ENCODE measurements around the gene GRID1.

The GRID1 gene

DNA sequence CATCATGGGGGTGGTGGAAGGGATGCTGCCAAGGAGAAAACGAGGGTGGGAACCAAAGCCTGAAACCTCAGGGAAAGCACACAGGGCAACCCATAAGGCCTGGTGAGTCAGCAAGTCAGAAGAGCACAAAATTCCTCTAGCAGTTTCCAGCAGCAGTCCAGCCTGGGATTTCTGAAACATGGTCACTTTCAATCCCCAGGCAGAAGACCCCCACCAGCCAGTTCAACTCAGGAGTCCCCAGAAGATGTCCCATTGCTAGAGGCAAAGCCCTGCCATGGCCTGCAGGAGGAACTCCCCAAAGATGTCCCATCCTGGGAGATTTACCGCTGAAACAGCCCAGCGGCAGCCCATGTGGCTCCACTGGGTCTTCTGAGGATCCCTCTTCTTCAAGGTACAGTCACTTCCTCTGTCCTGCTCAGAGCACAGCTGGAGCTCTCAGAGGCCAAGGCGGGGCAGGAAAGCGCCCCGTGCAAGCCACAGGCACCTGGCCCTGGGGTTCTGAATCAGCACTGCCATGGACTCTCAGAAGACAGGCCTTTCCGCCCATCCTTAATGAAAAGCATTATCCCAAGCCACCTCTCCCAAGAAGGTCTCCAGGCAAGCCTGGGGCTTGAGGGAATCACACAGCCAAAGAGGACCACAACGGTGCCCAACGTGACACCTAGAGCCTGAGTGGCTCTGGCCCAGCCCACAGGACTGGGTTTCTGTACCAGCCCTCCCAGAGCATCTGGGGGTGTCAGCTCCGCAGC, 196.9 kb downstream of the GRID1 start:
- no peak for DNase-seq (ENCODE audit: low read depth, low spot score)

DNA sequence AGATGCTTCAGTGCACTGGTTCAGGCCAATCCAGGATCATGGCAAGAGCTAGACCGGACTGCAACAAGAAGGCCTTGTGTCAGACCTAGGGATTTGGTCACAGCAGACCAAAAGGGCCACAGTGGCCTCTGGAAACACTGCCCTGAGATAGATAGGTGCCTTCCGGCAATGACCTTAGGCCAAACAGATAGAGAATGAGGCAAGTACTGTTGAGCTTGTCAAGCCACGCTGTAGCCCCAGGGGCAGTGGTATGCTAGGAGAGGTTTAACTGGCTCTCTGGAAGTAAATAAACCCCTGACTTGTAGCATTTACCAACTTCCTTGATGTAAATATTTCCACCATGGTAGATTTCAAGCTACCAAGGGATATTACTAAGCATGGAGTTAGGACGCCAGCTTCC, 197.5 kb downstream of the GRID1 start:
- DNase-seq (ENCODE audit: low read depth, low spot score), result no peak

DNA sequence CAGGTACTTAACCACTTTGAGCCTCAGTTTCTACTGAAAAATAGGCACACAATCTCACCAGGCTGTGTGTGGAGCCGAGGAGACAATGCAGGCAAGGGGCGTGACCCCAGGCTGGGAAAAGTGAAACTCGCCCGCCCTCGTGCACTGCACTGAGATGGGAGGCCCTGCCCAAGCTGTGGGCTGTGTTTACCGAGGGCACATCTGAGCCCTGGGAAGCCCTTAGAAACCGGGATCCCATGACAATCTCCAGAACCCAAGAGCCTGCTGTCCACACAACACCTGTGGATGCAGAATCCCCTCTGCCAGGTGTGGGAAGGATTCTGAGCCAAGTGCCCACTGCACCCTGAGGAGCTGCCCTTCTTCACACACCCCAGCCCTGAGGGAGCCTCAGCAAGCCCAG, 198.3 kb downstream of the GRID1 start:
- no peak for DNase-seq (ENCODE audit: low read depth, low spot score)

DNA sequence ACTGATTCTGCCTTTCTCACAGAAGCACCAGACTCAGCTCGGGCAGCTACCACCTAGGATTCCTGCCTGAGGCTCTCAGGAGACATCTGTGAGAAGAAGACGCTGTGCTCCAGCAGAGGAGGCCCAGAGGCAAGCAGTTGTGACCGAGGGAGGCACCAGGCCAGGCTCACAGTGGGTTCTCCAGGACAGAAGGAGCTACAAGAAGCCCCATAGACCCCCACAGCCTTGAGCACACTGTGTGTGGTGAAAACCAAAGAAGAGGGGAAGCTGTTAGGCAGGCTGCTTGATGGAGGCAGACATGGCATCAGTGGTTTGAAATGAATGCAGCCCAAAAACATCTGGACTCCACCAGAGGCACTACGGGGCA, 198.8 kb downstream of the GRID1 start:
- no peak for DNase-seq (ENCODE audit: low read depth, low spot score)

DNA sequence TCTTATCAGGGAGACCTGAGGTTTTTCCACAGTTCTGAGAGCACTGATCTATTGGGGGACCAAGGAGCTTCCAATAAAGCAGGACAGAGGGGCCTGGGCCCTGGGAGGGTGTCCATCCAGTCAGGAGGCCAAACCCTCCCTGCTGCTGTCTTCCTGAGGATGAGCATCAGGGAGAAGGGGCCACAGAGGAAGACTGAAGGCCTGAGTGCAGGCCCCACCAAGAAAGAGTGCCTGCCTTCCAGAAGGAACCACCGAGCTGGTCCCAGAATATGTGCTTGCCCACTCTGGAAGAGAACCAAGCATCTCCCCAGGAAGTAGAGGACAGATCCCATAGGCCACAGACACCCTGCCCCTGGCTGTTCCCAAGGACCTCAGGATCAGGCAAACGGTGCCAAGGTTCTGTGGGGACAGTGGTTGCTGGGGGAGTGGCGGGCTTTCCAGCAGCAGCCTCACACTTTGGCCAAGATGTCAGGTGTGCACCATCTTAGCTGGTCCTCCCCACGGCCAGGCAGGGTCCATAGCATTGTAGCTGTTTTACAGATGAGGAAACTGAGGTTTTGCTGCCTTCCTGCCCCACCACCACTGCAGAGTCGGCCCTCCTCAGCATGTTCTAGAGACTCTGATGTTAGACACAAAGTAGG, 199.4 kb downstream of the GRID1 start:
- DNase-seq (ENCODE audit: low read depth, low spot score), result no peak

DNA sequence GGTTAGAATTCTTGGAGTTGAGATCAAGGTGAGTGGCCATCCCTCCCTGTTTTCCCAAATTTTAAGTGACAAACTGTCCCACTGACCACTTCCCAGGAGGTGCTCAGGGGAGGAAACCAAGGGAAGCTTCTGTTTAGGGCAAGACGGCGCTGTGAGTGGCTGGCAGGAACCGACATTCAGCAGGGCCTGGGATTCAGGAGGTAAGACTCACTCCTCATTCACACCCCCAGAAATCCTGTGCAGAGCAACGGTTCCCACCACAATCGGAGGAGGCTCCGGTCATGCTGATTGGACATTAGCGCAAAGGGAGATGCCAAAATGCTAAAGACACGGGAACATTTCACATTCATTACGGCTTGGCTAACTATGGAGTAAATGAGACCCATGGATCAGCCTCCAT, 200.9 kb downstream of the GRID1 start:
- no peak for DNase-seq (ENCODE audit: low read depth, low spot score)

DNA sequence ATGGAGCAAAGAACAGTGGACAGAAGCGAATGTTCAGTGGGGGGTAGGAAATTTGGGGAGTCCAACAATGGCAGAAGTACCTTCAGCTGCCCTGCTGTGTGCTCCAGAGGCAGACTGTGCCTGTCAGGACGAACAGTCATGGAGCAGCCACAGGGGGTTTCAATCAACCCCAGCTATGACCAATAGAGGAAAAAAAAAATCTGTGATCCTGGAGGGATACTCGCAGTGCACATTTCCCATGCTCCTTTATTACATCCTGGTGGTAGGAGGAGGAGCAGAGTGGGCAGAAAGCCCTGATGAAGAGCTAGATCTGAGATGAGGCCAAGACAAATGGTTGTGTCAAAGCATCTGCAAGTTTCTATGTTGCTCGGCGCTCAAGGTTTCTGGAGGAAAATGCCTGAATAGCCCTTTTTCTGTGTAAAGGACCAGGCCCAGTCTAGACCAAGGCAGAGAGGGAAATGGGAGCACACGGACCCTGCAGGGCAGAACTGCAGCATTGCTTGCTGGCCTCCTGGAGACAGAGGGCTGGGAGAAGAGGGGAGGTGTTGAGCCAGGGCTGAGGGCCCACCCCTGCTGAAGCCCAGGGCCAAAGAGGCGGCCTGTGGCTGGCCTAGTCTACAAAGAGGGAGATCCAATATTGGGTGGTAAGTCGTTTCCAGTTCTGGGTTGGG, 201.5 kb downstream of the GRID1 start:
- DNase-seq (ENCODE audit: low read depth, low spot score), result no peak

DNA sequence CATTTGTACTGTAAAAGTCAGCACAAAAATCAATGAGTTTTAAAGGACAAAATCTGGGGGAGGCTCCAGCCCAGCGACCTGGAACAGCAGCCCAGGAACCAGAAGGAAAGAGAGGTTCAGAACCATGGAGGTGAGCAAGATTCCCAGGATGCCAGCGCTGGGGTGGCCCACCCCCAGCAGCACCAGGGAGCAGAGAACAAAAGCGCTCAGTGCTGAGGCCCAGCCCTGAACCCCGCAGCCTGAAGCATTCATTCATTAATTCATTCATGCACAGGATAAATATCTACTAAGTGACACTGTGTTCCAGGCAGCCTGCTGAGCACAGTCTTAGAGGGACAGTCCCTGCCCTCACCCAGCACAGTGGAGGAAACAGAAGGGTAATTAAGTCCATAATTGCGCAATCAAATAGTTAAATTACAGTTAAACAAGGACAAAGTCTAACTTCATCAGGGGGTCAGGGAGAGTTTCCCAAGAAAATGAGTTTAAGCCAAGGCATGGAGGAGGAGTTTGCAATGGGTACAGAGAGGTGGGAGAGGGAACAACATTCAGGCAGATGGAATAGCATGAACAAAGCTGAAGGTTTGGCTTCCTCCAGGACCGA, 202.3 kb downstream of the GRID1 start:
- no peak for DNase-seq (ENCODE audit: low read depth, low spot score)

DNA sequence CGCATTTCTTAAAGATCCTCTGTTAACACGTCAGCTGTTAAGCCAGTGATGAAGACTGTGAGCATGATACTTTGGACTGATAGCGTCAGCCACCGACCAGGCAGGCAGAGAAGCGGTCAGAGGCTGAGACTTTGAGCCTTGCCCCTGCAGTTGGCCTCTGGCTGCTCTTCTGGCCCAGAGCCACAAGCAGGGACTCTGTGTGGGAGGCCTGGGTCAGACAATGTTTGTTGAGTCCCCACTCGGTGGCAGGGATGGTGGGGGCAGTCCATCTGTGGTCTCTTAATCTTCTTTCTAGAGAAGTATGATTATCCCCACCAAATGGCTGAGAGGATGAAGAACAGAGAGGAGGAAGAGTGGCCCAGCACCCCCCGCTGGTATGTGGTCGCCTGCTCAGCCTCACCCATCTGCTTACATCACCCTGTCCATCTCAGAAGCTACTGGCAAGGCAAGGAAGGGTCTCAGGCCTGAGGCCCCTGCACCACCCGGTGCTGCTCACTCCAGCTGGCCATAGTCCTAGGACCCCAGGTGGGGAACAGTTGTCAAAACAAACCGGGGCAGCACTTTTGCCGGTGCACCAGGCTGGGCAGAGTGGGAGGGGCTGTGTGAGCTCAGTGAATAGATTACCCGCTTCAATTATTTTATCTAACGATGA, 202.9 kb downstream of the GRID1 start:
- DNase-seq (ENCODE audit: low read depth, low spot score), result no peak

DNA sequence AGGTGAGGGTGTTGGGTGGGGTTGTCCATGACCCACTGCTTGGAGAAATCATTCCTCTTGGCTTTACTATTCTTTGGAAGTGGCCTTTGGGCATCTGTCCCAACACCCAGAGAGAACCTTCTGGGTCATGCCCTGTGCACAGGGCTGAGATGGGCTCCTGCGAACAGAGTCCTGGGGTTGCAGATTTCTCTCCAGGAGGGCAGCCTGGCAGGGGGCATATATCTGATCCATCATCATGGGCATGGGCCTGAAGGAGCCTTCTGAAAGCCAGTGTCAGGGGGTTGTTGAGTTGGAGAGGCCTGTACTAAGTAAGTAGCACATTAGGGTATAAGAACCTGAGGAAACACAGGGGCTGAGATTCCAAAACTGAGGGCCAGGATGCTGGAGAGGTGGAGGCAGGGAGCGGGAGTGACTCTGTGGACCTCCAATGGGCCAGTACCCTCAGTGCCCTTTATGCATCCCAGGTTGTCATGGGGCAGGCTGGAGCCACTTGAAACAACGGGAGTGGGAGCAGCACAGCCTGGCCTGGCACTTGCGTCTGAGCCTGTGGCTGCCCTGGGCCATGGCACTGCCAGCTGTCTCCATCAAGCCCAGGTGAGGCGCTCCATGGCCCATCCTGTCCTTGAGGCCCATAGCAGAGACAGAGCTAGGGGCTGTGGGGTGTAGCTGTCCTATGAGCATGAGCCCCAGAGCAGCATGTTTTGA, 203.7 kb downstream of the GRID1 start:
- no peak for DNase-seq (ENCODE audit: low read depth, low spot score)

DNA sequence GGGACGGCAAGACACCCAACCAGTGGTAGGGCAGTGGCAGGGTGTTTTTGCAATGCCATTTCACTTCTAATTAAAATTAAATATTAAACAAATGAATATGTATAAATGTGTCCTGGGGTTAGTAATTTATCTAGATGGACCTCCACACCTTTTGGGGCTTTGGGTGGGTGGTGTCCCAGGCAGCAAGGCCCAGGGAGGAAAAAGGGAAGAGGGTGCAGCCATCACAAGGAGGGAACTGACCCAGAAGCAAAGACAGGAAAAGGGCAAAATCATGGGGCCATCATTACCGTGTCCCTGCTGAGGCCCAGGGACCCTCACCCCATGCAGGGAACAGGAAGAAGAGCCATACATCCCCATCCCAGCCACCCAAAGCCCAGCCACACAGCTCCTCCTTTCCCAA, 204.6 kb downstream of the GRID1 start:
- no peak for DNase-seq (ENCODE audit: low read depth, low spot score)

DNA sequence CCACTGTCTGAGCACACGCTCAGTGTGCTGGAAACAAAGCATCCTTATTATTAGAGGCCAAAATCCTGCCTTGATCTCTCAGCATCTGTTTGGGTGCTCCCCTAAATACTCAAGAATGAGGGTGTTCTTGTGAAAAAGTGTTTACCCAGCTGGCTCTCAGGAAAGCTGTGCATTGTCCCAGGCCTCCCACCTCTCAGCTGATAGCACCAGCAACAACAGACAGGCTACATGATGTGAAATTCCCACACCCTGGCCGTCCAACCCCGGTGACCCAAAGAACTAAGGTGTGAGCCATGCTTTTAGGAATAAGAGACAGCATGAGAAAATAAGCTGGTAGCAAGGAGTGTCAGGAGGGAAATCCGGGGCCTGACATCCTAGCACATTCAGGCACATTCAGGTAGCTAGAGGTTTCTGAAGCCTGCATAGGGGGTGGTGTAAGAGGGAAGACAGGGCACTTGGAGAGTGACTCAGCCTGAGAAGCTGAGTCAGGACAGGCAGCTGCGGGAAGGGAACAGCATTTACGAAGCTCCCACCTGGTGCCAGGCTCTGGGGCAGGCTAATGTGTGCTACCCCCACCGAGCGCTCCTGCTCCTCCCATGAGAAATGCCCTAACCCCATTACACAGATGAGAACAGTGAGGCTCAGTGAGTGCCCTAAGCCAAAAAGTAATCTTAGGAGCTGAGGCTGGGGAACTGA, 205.6 kb downstream of the GRID1 start:
- no peak for DNase-seq (ENCODE audit: low read depth, low spot score)

DNA sequence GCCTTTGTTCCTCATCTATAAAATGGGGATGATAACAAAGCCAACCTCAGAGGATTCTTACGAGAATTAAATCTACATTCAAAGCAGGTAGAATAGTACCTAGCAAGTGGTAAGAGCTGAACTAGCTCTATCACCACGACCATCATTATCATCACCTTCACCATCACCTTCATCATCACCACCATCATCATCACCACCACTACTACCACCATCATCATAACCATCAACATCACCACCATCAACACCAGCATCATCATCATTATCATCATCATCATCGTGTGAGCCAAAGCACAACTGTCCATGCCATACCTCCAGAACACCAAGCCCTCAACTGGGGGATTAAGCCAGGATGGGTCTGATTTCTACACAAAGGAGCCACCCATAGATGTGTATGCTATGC, 206.8 kb downstream of the GRID1 start:
- no peak for DNase-seq (ENCODE audit: low read depth, low spot score)

DNA sequence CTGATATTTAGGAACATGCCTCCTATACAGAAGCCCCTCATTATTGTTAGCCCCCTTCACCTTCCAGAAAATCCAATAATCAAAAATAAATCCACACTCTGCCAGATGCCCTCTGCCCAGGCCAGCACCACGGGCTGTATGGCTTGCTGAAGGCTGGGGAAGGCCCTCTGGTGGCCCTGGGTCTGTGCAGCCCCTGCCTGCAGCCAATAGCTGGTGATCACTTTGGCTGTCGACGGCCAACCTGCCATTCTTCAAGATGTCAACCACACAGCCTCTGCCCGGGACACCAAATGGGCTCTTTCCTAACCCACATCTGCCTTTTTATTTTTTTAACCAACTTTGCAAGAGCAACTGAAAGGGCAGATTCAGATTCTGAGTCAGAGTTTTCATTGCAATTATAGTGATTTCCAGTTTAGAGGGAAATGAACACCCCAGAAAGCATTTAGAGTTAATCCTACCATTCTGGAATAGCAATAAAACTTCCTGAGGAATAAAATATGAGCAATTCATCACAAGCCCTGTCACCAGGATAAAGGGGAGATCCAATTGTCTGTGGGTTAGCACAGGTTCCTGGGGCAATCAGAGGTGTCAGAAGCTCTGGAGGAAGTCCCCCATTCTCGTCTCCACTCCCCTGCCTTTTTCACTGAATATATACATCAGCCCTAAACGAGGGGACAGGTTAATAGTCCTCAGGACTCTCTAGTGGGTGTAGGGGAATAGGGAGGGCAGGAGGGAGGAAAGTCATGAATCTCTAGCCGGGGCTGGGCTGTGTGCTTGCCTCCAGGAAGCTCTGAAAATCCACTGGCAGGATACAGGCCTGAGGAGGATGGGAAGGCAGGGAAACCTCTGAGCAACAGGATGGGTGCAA, 211.3 kb downstream of the GRID1 start:
- DNase-seq (ENCODE audit: low read depth, low spot score), result no peak

DNA sequence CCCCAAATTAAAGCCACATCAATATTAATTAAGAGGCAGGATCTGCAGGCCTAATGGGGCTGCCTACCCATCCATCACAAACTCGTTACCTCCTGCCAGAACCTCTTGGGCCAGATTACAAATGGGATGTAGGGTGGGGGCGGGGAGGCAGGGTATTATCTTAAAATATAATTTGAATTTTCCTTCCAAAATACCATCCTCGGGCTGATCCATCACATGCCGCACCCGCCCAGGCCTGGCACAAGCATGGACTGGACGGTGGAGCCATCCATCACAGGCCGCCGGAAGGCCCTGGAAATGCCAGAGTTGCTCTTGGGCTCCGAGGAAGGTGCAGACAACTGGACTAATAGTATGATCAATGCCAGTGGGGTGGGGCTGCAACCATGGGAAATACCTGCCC, 212.8 kb downstream of the GRID1 start:
- DNase-seq (ENCODE audit: low read depth, low spot score), result no peak

DNA sequence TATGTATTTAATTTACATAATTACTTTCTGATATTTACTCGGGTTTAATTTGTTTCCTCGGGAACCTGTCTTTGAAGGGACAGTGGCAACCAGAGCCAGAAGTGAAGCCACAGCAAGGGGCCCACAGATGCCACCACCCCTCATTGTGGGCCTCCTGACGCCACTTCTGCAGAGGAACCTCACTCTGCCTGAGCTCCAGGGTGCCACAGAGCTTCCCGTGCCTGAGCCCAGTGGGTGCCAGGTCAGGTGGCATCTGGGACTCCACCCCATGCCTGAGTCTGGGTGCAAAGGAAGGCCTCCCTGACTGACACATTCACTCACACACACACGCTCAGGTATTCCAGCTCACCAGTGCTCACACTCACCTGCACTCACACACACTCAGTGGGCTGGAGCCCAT, 213.7 kb downstream of the GRID1 start:
- no peak for DNase-seq (ENCODE audit: low read depth, low spot score)

DNA sequence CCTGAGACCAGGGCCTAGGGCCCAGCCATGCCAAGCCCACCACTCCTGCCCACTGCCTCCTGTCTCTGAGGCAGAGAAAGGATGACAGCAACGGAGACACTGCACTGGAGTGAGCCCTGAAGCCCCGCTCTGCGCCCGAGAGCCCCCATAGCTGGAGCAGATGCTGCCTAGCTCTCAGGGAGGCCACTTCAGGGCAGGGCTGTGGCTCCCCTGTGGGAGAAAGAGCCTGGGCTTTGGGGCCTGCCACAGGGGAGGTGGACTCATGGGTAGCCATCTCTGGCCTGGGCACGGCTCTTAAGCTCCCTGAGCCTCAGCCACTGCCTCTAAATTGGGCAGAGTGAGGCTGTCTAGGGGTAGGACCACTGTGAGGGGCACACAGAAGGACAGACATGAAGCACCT, 214.2 kb downstream of the GRID1 start:
- no peak for DNase-seq (ENCODE audit: low read depth, low spot score)

DNA sequence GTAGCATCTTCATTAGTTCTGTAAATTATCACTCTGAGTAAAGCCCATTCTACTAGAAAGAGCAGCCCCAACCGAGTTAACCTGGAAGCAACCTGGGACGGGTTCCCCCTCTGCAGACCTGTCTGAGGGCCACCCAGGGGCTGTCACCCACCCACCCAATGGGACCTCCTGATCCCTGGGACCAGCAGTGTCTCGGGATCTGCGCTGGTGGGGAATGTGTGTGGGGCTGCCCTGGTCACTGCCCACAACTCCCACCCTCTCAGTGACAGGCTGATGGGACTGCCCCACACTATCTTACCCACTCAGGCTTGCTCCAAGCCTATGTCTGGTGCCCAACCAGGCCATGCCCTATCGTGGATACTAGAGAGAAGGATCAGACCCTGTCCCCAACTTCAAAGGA, 215.0 kb downstream of the GRID1 start:
- no peak for DNase-seq (ENCODE audit: low read depth, low spot score)

DNA sequence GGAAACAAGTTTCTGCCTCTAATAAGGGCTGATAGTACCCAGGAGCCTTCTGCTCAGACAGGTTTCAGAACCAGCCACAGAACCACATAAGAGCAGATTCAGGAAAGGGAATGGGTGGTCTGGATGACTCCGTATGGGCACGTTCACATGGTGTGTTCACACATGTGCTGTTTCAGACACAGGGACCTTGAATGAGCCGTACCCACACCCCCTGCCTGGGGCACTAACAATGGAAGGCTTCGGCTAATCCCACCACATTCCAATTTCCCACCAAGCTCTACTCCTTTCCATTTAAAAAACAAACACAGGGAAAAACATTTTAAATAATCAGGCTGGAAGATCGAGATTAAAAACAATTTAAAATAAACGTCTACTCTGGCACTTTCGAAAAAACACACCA, 217.3 kb downstream of the GRID1 start:
- DNase-seq (ENCODE audit: low read depth, low spot score), result no peak

DNA sequence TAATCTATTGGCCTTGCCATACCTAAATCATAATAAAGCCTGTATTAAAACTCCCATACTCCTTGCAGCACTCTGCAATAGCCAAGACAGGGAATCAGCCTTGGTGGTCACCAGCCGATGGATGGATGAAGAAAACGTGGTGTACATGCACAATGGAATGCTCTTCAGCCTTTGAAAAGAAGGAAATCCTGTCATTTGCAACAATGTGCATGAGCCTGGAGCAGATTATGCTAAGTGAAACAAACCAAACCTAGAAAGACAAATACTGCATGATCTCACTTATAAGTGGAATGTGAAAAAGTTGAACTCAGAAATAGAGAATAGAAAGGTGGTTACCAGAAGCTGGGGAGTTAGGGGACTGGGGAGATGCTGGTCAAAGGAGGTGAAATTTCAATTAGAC, 218.5 kb downstream of the GRID1 start:
- no peak for DNase-seq (ENCODE audit: low read depth, low spot score)

Data from brain pericyte (primary cell).